T-helper 22 cell (primary cell): ENCODE measurements around the gene OTOP1.
"Not testable (repeated sequence)": the region's sequence is repeated elsewhere in the genome, so short reads cannot be mapped to it uniquely, and the experiment has no call there.

Source experiments
- DNase-seq: peaks from one replicate; pipeline ENCODE4 v3.0.0-alpha.2; 2020; ENCODE audit warnings: low read depth

Gene OTOP1

GRCh38 chr4:4227510-4228355, 1.0 kb upstream of the OTOP1 start:
- no peak for DNase-seq

GRCh38 chr4:4225915-4226605, 669 bp downstream of the OTOP1 start:
- no peak for DNase-seq

- DNase-seq: no peak
These were observed 9.6 kb downstream of the OTOP1 start for GRCh38 chr4:4217113-4217512.

DNA sequence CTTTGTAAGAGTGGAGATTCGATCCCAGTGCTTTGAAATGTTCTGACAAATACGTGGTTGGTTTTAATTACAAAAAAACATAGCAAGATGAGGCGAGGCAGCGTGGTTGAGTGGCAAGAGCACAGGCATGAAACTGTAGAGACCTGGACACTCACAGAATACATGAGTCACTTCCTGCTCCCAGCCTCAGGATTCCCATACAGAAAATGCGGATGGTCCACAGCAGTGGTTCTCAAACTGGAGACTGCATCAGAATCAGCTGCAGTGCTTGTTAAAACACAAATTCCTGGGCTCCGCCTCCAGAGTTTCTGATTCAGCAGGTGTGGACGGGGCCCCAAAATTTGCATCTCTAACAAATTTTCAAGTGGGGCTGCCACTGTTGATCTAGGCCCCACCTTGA, 10.1 kb downstream of the OTOP1 start:
- no peak for DNase-seq

GRCh38 chr4:4213674-4214073, 13.1 kb downstream of the OTOP1 start:
- not testable (repeated sequence) for DNase-seq

- no peak for DNase-seq
These were observed 20.5 kb downstream of the OTOP1 start for GRCh38 chr4:4206204-4206603.

DNA sequence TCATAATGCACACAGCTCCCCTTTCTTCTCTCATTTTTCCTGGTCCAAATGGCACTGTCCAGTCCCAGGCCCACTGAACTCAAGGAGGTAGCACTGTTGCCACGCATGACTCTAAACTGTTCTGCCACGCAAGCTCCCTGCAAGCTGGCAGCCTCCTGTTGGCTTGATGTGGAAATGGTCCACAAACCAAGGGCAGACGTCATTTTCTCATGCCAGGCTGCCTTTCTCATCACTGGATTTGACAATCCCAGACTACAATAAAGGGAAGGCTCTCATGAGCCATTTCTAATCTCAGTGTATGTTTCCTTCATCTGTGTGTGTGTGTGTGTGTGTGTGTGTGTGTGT, 22.4 kb downstream of the OTOP1 start:
- no peak for DNase-seq

GRCh38 chr4:4203688-4204400, 22.9 kb downstream of the OTOP1 start:
- no peak for DNase-seq

GRCh38 chr4:4202510-4202909, 24.2 kb downstream of the OTOP1 start:
- DNase-seq: no peak

- DNase-seq: no peak
These were observed 26.1 kb downstream of the OTOP1 start for GRCh38 chr4:4200624-4201023.

DNA sequence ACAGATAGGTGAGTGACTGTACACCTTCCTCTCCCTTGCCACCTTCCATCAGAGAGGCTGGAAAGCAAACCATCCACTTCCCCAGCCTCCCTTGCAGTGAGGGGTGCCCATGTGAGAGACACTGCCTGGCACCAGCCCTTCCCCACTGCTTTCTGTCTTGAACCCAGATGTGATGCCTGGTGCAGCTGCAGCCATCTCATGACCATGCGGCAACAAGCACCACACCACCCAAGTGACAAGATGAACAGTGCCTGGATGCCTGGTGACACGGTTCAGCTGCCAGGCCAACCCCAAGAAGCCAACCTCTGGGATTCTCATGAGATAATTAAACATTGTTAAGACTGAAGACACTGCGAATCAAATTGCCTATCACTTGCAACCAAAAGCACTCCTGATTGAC, 31.4 kb downstream of the OTOP1 start:
- DNase-seq: no peak

DNA sequence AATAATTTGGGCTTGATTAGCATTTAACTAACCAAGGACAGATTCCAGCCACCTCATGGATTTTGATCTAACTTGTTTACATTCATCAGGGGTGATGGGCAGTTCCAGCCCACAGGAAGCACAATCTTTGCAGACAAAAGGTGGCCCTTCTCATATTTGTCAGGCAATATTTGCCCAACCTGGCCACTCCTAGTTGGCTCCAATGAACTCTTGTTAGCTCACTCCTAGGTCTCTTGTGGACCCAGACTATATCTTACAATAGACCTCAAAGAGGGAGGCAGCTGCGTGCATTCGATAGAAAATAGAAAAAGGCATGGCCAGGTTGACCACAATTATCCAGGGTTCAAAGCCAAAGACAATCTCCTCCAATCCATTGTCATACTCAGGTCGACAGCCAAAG, 38.2 kb downstream of the OTOP1 start:
- not testable (repeated sequence) for DNase-seq

DNA sequence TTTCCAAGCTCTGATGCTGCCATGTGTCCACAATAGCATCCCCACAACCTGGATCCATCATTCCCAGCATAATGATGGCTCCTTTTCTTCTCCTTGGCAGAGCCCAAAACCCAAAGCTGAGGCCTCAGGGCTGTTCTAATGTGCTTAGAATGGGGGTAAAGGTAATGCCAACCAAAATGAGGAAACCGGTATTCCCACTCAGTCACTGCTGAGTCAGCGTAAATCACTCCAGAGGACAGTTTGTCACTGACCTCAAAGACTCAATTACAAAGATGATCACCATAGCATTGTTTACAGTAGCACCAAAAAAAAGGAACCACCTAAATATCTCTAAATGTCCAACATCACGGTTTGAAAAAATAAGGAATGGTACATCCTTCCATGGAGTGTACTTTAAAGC, 41.2 kb downstream of the OTOP1 start:
- DNase-seq: no peak

DNA sequence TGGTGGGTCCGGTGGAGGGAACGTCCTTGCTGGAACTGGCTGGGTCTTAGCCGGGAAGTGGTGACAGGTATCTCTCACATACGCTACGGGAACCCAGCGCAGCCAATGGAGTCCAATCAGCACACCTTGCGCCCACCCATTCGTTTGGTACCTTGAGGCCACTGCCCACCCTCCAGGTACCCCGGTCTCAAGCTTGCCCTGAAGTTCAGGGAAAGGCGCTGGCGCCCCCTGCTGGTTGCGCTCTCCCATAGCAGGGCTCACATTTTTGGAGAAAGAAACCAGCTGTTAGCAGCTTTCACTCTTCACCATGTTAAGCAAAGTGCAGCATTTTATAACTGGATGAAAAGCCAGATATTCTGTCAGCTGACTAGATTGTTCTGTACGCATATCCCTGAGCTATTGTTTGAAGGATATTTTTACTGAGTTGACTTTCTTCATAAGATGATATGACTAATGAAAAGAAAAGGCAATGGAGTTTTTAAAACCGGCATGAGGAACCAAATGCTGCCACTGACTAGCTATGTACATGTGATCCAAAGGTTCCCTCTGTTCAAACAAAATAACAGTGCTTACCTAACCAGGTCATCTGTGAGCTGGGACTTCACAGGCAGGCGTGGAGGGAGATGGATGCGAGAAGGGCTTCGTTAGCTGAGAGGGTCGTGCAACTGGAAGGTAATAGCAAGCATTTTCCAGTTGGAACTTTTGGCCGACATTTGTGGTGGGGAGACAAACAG, 43.7 kb downstream of the OTOP1 start:
- DNase-seq: no peak

DNA sequence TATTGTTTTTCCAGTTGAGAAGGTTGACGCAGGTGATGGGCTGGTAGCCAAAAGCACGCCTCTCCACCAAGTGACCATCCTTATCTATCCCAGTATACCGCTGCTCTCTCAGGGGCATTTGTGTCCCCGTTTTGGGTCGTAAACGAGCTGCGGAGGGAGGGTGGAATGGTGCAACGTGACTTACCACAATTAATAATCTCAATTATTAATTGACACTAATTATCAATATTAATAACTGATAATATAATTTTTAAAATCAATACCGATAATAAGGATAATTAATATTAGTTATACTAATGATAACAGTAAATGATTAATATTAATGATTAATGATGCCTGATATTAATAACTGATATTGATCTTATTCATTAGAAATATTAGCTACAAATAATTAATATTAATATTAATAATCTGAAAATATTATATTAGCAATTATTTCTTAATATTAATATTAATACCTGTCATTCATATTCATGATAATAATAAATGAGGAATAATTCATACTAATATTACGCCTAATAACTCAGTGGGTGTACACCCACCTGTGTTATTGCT, 56.1 kb downstream of the OTOP1 start:
- no peak for DNase-seq

DNA sequence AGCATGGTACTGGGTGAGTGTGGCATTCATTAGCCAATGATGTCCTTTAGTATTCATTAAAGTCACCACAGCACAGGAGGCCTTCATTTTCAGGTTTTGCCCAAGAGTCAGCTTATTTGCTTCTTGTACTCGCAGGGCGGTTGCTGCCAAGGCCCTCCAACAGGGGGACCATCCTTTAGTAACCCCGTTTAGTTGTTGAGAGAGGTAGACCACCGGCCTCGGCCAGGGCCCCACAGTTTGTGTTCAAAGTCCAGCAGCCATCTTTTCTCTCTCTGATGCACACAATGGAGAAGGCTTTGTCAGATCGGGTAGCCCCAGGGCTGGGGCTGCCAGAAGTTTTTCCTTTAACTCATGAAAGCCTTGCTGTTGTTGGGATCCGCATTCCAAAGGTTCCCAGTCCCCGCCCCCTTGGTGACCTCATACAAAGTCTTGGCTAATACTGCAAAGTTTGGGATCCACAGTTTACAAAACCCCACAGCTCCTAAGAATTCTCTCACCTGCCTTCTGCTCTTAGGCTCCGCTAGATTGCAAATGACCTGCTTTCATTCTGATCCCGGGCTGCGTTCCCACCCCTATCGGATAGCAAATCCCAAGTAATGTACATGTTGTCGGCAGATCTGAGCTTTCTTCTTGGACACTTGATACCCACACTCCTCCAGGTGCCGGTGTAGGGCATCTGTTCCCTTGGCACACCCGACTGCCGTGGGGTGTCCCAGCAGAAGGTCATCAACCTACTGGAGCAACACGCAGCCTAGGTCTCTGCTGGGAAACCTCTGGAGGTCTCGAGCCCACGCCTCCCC, 58.5 kb downstream of the OTOP1 start:
- not testable (repeated sequence) for DNase-seq

- DNase-seq: not testable (repeated sequence)
These were observed 59.7 kb downstream of the OTOP1 start for GRCh38 chr4:4166986-4167385.

GRCh38 chr4:4165701-4166392, 60.9 kb downstream of the OTOP1 start:
- DNase-seq: not testable (repeated sequence)

DNA sequence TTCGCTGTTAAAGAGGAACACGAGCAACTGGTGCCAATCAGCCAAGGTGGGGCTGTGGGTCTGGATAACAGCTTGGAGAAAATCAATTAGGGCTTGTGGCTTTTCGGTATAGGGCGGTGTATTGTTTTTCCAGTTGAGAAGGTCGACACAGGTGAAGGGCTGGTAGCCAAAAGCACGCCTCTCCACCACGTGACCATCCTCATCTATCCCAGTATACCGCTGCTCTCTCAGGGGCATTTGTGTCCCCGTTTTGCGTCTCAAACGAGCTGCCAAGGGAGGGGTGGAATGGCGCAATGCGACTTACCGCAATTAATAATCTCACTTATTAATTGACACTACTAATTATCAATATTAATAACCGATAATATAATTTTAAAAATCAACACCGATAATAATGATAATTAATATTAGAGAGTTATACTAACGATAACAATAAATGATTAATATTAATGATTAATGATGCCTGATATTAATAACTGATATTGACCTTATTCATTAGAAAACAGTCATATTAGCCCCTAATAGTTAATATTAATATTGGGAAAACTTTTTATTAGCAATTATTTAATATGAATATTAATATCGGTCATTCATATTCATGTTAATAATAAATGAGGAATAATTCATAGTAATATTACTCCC, 62.1 kb downstream of the OTOP1 start:
- DNase-seq: not testable (repeated sequence)

DNA sequence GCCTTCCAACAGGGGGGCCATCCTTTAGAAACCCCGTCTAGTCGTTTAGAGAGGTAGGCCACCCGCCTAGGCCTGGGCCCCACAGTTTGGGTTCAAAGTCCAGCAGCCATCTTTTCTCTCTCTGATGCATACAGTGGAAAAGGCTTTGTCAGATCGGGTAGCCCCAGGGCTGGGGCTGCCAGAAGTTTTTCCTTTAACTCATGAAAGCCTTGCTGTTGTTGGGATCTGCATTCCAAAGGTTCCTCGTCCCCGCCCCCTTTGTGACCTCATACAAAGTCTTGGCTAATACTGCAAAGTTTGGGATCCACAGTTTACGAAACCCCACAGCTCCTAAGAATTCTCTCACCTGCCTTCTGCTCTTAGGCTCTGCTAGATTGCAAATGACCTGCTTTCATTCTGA, 64.5 kb downstream of the OTOP1 start:
- not testable (repeated sequence) for DNase-seq
